T-helper 2 cell treated with Interferon-gamma antibody and Interleukin-4, amounts not matched to agents 100 ng/mL and 5 ng/mL, for 36 hours (primary cell): ENCODE measurements around the gene TRIM24. TPM values are rescaled to one million over a fixed set of nuclear protein-coding genes. Genes with fewer than 3 reads are reported as not detected.
"Not testable (repeated sequence)": the region's sequence is repeated elsewhere in the genome, so short reads cannot be mapped to it uniquely, and the experiment has no call there.

ENCODE experiments used
- intact Hi-C: fragments of 100-400 bp; cut with micrococcal nuclease; formaldehyde crosslinking; loops from one replicate; pipeline ENCODE4 v1.15.1; 2023
- total RNA-seq: library from RNA; stranded (reverse); gene quantifications from 2 replicates; pipeline ENCODE4 v1.2.3, GENCODE V29; 2022

TRIM24 gene
- total RNA-seq, 1 donor from 2014 or later: 23.4 TPM

GRCh38 chr7:138525757-138526156, 65.7 kb downstream of the TRIM24 start:
- intact Hi-C loops: no loop called here

- intact Hi-C loops: no loop called here
Observed at GRCh38 chr7:138527746-138528223, 67.7 kb downstream of the TRIM24 start.

GRCh38 chr7:138536833-138537232, 76.8 kb downstream of the TRIM24 start:
- intact Hi-C loops: not testable (repeated sequence)

- intact Hi-C loops: no loop called here
Observed at GRCh38 chr7:138538518-138538917, 78.5 kb downstream of the TRIM24 start.

GRCh38 chr7:138538997-138539644, 79.1 kb downstream of the TRIM24 start:
- intact Hi-C loops: no loop called here

- intact Hi-C loops: loop anchor here (5.0 kb wide), 1 partner anchor 195 kb away; no protein-coding TSS in a partner anchor
Observed at GRCh38 chr7:138542183-138542582, 82.1 kb downstream of the TRIM24 start.

- intact Hi-C loops: loop anchor here (5.0 kb wide), 1 partner anchor 194 kb away; no protein-coding TSS in a partner anchor
Observed at GRCh38 chr7:138543739-138544138, 83.7 kb downstream of the TRIM24 start.

GRCh38 chr7:138545123-138545522, 85.1 kb downstream of the TRIM24 start:
- intact Hi-C loops: no loop called here

GRCh38 chr7:138546064-138546619, 86.1 kb downstream of the TRIM24 start:
- intact Hi-C loops: no loop called here

GRCh38 chr7:138546829-138547228, 86.8 kb downstream of the TRIM24 start:
- intact Hi-C loops: no loop called here

- intact Hi-C loops: no loop called here
Observed at GRCh38 chr7:138549082-138549481, 89.0 kb downstream of the TRIM24 start.

- intact Hi-C loops: no loop called here
Observed at GRCh38 chr7:138550337-138550736, 90.3 kb downstream of the TRIM24 start.

GRCh38 chr7:138551102-138551501, 91.0 kb downstream of the TRIM24 start:
- intact Hi-C loops: no loop called here

GRCh38 chr7:138553805-138554204, 93.7 kb downstream of the TRIM24 start:
- intact Hi-C loops: no loop called here

GRCh38 chr7:138554674-138555073, 94.6 kb downstream of the TRIM24 start:
- intact Hi-C loops: no loop called here

- intact Hi-C loops: no loop called here
Observed at GRCh38 chr7:138555684-138556083, 95.6 kb downstream of the TRIM24 start.

- intact Hi-C loops: no loop called here
Observed at GRCh38 chr7:138556771-138557484, 96.9 kb downstream of the TRIM24 start.

GRCh38 chr7:138559448-138559847, 99.4 kb downstream of the TRIM24 start:
- intact Hi-C loops: no loop called here

- intact Hi-C loops: no loop called here
Observed at GRCh38 chr7:138563808-138564207, 103.7 kb downstream of the TRIM24 start.

- intact Hi-C loops: no loop called here
Observed at GRCh38 chr7:138564365-138564764, 104.3 kb downstream of the TRIM24 start.

GRCh38 chr7:138565071-138565450, 105.0 kb downstream of the TRIM24 start:
- intact Hi-C loops: no loop called here

- intact Hi-C loops: no loop called here
Observed at GRCh38 chr7:138565451-138566114, 105.5 kb downstream of the TRIM24 start.
